GM19463 (cell line): Measurements from ENCODE around the gene TAF1L.

Experiments
- ATAC-seq: cut with Tn5 transposase; IDR thresholded peaks from one replicate; pipeline ENCODE4 v1.9.1; 2021; ENCODE audit warnings: mild to moderate bottlenecking, moderate library complexity; ENCODE audit not compliant: unreplicated experiment

TAF1L gene

DNA sequence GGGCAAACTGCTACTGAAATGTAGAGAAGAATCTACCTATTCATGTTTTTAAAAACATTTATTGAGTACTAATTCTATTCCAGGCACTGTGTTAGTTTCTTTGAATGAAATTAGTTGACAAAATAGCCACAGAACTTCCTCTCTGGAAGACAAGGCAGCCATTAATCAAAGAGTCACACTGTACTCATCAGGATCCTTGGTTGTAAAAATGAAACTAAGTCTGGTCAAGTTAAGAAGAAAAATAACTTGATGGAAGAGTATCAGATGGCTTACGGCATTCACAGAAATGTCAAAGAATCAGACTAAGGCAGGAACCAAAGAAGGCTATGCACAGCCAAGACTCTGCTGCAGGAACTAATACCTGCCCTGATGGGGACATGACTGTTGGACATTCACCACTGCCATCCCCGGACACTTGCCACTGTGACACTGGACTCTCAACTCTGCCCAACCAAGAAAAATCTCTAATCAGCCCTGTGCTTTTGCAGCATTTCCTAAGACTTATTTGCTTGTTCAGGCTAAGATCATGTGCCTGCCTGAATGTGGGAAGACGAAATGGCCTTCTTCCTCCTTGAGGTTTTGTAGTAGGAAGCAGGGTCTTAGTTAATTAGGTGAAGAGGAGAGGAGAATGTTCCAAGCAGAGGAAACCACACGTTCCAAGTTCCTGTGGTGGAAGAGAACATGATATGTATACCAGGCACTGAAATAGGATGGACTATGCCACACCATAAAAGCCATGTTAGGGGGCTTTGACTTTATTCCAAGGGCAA lies 39.2 kb downstream of the TAF1L start:
- no peak for ATAC-seq

DNA sequence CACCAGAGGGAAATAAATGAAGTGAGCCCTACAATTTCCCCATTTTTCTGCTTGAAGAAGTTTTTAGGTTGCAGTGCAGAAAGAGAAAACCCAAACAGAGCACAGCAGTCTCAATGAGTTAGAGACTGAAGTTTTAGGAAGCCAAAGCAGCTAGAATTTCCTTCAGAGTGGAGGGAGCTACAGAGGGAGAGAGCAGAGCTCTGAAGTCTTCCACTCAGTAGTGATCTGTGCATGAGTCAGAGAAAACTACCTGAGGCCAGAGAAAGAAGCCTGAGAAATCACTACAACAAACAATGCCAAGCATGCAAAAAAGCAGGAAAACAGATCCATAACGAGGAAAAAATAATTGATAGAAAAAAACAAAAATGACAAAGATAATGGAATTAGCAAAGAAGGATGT lies 44.6 kb downstream of the TAF1L start:
- ATAC-seq, result no peak

- ATAC-seq, result no peak
These were observed 45.0 kb downstream of the TAF1L start for GRCh38 chr9:32590476-32590875.

- ATAC-seq, result peak; percentile 42
These were observed 46.3 kb downstream of the TAF1L start for GRCh38 chr9:32589083-32589723.

- ATAC-seq, result peak; percentile 80
These were observed 47.6 kb downstream of the TAF1L start for GRCh38 chr9:32587901-32588300.

DNA sequence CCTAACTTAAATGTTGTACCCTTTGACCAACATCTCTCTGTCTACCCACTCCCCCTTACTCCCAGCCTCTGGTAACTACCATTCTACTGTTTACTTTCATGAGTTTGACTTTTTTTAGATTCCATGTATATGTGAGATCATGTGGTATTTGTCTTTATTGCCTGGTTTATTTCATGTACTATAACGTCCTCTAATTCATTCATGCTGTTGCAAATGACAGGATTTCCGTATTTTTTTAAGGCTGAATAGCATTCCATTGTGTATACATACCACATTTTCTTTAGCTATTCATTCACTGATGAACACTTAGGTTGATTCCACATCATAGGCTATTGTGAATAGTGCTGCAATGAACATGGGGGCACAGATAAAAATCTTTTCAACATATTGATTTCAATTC lies 50.7 kb downstream of the TAF1L start:
- ATAC-seq, result no peak

DNA sequence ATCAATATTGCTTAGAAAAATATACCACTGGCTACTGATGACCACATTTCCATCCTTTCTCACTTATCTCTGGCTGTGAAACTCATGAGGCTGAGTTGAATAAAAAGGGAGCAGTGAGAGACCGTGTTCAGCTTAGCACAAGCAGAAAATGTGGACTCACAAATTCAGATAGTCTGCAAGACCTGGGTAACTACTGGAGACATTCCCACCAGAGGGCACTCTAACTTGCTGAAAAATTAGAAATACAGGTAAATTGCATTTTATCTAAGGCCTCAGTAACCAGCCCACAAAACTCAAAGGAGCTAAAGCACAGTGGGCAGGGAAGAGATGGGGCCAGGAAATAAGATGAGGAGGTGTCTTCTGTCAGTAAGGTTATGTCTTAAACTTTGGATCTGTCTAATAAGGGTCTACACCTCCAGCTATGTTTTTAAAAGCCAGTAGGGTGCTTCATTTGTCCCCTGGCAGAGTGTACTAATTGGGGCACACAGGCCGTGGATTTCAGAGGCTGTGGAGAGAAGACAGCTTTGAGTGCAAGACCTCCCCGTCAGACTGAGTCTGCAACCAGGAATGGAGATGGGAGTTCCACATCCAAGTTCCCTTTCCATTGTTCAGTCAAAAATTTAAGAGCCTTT lies 53.8 kb downstream of the TAF1L start:
- ATAC-seq, result no peak

- ATAC-seq, result no peak
These were observed 54.7 kb downstream of the TAF1L start for GRCh38 chr9:32580631-32581300.

GRCh38 chr9:32579706-32580331 lies 55.6 kb downstream of the TAF1L start:
- ATAC-seq, result peak; percentile 56
